Breast epithelium (tissue), 3 donors: Measurements from ENCODE around the gene POP4.

Experiments
- POLR2A ChIP-seq: fragments of 450-650 bp; IDR thresholded peaks from one replicate; pipeline ENCODE4 v1.6.1; 2016; ENCODE audit warnings: antibody characterized with exemption, mild to moderate bottlenecking, moderate library complexity
- TF ChIP-seq, protein P1 (sequence below), 3 donors: fragments of 450-650 bp; IDR thresholded peaks; one replicate each; pipeline ENCODE4 v1.5.1; 2016 to 2017; ENCODE audit warnings: antibody characterized with exemption in 3 of 3, mild to moderate bottlenecking in 3 of 3, moderate library complexity in 3 of 3

DNA sequence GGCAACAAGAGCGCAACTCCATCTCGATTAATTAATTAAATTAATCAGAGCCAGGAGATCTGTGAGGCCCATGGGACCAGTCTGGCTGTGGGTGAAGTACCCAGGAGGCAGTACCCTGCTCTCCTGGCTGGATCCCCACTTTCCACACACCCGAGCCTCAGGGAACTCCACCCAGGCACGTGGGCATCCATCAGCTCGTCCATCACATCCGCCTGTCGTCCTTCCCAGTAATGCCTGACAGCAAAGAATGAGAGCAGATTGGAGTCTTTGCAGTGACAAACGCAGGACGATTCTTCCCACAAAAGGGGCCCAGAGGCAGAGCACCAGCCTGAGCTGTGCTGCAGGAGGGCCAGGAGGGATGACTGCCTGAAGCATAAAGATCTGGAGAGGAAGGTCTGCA lies 44.5 kb upstream of the POP4 start:
- TF ChIP-seq, protein P1, sequence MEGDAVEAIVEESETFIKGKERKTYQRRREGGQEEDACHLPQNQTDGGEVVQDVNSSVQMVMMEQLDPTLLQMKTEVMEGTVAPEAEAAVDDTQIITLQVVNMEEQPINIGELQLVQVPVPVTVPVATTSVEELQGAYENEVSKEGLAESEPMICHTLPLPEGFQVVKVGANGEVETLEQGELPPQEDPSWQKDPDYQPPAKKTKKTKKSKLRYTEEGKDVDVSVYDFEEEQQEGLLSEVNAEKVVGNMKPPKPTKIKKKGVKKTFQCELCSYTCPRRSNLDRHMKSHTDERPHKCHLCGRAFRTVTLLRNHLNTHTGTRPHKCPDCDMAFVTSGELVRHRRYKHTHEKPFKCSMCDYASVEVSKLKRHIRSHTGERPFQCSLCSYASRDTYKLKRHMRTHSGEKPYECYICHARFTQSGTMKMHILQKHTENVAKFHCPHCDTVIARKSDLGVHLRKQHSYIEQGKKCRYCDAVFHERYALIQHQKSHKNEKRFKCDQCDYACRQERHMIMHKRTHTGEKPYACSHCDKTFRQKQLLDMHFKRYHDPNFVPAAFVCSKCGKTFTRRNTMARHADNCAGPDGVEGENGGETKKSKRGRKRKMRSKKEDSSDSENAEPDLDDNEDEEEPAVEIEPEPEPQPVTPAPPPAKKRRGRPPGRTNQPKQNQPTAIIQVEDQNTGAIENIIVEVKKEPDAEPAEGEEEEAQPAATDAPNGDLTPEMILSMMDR (IDR thresholded peaks at IDR 0.05), result no peak
- no peak for TF ChIP-seq POLR2A
